HL-60 (cell line): ENCODE results near the gene RFX8.

Experiments
- DNase-seq, 2 experiments: peaks; one replicate each; pipeline ENCODE4 v3.0.0-alpha.2; 2010 to 2020; ENCODE audit warnings: low read depth in 1 of 2, low spot score in 1 of 2
- H3K27ac ChIP-seq: fragments of 250-450 bp; sonication (Bioruptor Pico); replicated peaks from 2 replicates; pipeline ENCODE4 v1.5.1; 2020; ENCODE audit warnings: mild to moderate bottlenecking, moderate library complexity
- H3K27me3 ChIP-seq: fragments of 250-450 bp; sonication (Bioruptor Pico); 2 replicates; pipeline ENCODE4 v1.5.1; 2021; ENCODE audit warnings: mild to moderate bottlenecking, moderate library complexity; ENCODE audit not compliant: insufficient read depth, poor library complexity, severe bottlenecking
- H3K4me3 ChIP-seq: replicated peaks from 2 replicates; pipeline ENCODE4 v1.5.1; 2011; ENCODE audit warnings: mild to moderate bottlenecking, control low read depth, low read length; ENCODE audit not compliant: insufficient read depth
- GABPA ChIP-seq: IDR thresholded peaks from 2 replicates; pipeline ENCODE4 v1.6.1; 2012; ENCODE audit warnings: low read depth
- POLR2AphosphoS5 ChIP-seq: IDR thresholded peaks from 2 replicates; pipeline ENCODE4 v1.6.1; 2012; ENCODE audit warnings: low read depth
- REST ChIP-seq: IDR thresholded peaks from 2 replicates; pipeline ENCODE4 v1.6.1; 2012; ENCODE audit warnings: low read depth; ENCODE audit not compliant: insufficient replicate concordance
- SPI1 ChIP-seq: IDR thresholded peaks from 2 replicates; pipeline ENCODE4 v1.6.1; 2012; ENCODE audit warnings: low read depth, mild to moderate bottlenecking, borderline replicate concordance
- TF ChIP-seq, protein P1 (sequence below): IDR thresholded peaks from one replicate; pipeline ENCODE4 v1.5.1; 2011; ENCODE audit warnings: low read length, control low read depth, inconsistent platforms; ENCODE audit not compliant: insufficient read depth

The RFX8 gene

DNA sequence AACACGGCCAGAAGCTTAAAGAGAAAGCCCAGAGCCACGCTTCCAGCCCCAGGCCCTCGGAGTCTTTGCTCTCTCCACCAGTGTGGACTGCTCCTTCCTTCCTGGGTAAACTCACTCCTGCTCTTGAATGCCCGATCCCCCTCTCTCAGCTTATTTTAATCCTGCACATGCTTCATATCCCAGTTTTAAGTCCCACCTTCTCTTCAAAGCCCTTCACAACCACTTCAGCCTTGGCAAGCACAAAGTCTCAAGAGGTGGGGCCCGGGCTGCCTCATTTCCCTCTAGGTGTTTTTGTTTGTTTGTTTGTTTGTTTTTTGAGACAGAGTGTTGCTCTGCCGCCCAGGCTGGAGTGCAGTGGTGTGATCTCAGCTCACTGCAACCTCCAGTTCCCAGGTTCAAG lies 66.0 kb downstream of the RFX8 start:
- H3K27ac ChIP-seq = no peak overlapping the region
- H3K4me3 ChIP-seq = no peak overlapping the region
- no peaks in the 10 kb centered on the region for H3K27me3 ChIP-seq
- DNase-seq = no peak
- TF ChIP-seq, protein P1, sequence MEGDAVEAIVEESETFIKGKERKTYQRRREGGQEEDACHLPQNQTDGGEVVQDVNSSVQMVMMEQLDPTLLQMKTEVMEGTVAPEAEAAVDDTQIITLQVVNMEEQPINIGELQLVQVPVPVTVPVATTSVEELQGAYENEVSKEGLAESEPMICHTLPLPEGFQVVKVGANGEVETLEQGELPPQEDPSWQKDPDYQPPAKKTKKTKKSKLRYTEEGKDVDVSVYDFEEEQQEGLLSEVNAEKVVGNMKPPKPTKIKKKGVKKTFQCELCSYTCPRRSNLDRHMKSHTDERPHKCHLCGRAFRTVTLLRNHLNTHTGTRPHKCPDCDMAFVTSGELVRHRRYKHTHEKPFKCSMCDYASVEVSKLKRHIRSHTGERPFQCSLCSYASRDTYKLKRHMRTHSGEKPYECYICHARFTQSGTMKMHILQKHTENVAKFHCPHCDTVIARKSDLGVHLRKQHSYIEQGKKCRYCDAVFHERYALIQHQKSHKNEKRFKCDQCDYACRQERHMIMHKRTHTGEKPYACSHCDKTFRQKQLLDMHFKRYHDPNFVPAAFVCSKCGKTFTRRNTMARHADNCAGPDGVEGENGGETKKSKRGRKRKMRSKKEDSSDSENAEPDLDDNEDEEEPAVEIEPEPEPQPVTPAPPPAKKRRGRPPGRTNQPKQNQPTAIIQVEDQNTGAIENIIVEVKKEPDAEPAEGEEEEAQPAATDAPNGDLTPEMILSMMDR = no peak
- TF ChIP-seq REST (no peak), GABPA (no peak), POLR2AphosphoS5 (no peak), SPI1 (no peak)

- no peaks in the 10 kb centered on the region for H3K27me3 ChIP-seq
- DNase-seq = peak in 1 of 2 experiments; percentile 39
Observed at GRCh38 chr2:101405351-101405899, 69.5 kb downstream of the RFX8 start.

GRCh38 chr2:101403745-101404144 lies 71.2 kb downstream of the RFX8 start:
- H3K27ac ChIP-seq = no peak overlapping the region
- no peaks in the 10 kb centered on the region for H3K27me3 ChIP-seq
- H3K4me3 ChIP-seq = no peak overlapping the region
- TF ChIP-seq REST (no peak), GABPA (no peak)
- no peak for DNase-seq

More at GRCh38 chr2:101405351-101405899, 69.5 kb downstream of the RFX8 start:
- H3K27ac ChIP-seq = peak overlapping the region; percentile 19
- no peak overlapping the region for H3K4me3 ChIP-seq
- TF ChIP-seq POLR2AphosphoS5 (no peak), SPI1 (peak; percentile 72)

- no peaks in the 10 kb centered on the region for H3K27me3 ChIP-seq
- TF ChIP-seq SPI1 (no peak), GABPA (no peak), POLR2AphosphoS5 (no peak), REST (no peak)
- TF ChIP-seq, protein P1 = no peak
- H3K27ac ChIP-seq = no peak overlapping the region
- no peak for DNase-seq
- no peak overlapping the region for H3K4me3 ChIP-seq
Observed at GRCh38 chr2:101402630-101403029, 72.3 kb downstream of the RFX8 start.
